ENCODE data around the gene LPAR4.

DNA sequence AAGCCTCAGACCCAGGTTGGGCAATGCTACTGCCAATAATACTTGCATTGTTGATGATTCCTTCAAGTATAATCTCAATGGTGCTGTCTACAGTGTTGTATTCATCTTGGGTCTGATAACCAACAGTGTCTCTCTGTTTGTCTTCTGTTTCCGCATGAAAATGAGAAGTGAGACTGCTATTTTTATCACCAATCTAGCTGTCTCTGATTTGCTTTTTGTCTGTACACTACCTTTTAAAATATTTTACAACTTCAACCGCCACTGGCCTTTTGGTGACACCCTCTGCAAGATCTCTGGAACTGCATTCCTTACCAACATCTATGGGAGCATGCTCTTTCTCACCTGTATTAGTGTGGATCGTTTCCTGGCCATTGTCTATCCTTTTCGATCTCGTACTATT is 7.4 kb downstream of the LPAR4 start:
- TF ChIP-seq GATA2 (IDR thresholded peaks at IDR 0.05; ENCODE audit: low read depth, low read length) (no peak), GATA3 (IDR thresholded peaks at IDR 0.05; ENCODE audit: low read depth, low read length) (no peak)
